CD14-positive monocyte (primary cell): Measurements from ENCODE around the gene IGF1R. TPM values are rescaled to one million over a fixed set of nuclear protein-coding genes. Genes with fewer than 3 reads are reported as not detected.

Source experiments
- DNase-seq, 3 donors: peaks; one replicate each; pipeline ENCODE4 v3.0.0-alpha.2; 2011 to 2022
- H2AFZ ChIP-seq: 2 replicates; pipeline ENCODE4 v1.6.0; 2012; ENCODE audit warnings: mild to moderate bottlenecking, low read depth, low read length, inconsistent platforms; ENCODE audit not compliant: insufficient read depth, poor library complexity, severe bottlenecking
- H3K27ac ChIP-seq, 2 donors: 1 replicate in 1 of 2; 2 replicates in 1 of 2; pipeline ENCODE4 v1.5.1; 2012 to 2013; ENCODE audit warnings: low read length in 2 of 2, control low read depth in 1 of 2, inconsistent platforms in 1 of 2, low read depth in 1 of 2, mild to moderate bottlenecking in 1 of 2
- H3K27me3 ChIP-seq, 2 donors: one replicate each; pipeline versions ENCODE4 v1.6.0 to v1.6.1; 2011 to 2013; ENCODE audit warnings: low read length in 2 of 2; ENCODE audit not compliant: control insufficient read depth in 2 of 2, insufficient read depth in 2 of 2
- H3K36me3 ChIP-seq, 2 donors: replicated peaks in 1 of 2; 1 replicate in 1 of 2; 2 replicates in 1 of 2; pipeline versions ENCODE4 v1.5.1 to v1.6.1; 2012 to 2013; ENCODE audit warnings: low read length in 2 of 2, control low read depth in 1 of 2, inconsistent platforms in 1 of 2, mild to moderate bottlenecking in 1 of 2; ENCODE audit not compliant: insufficient read depth in 2 of 2, control insufficient read depth in 1 of 2
- H3K4me1 ChIP-seq, 2 donors: 1 replicate in 1 of 2; 2 replicates in 1 of 2; pipeline versions ENCODE4 v1.5.1 to v1.6.1; 2012 to 2013; ENCODE audit warnings: low read length in 2 of 2, control low read depth in 1 of 2, inconsistent platforms in 1 of 2, mild to moderate bottlenecking in 1 of 2, moderate library complexity in 1 of 2; ENCODE audit not compliant: insufficient read depth in 2 of 2, control insufficient read depth in 1 of 2
- H3K4me2 ChIP-seq: replicated peaks from 2 replicates; pipeline ENCODE3; 2012; ENCODE audit warnings: low read length, moderate library complexity, mild to moderate bottlenecking; ENCODE audit not compliant: poor library complexity, severe bottlenecking; ENCODE audit errors: extremely low read depth
- H3K4me3 ChIP-seq, 3 experiments: fragments of 200-600 bp in 1 of 3; sonication (generic) in 1 of 3; replicated peaks in 1 of 3; 1 replicate in 2 of 3; 2 replicates in 1 of 3; pipeline ENCODE4 v1.5.1; 2011 to 2013; ENCODE audit warnings: low read length in 3 of 3, mild to moderate bottlenecking in 3 of 3, control low read depth in 2 of 3, low read depth in 2 of 3, inconsistent platforms in 1 of 3, moderate library complexity in 1 of 3
- H3K79me2 ChIP-seq: 2 replicates; pipeline ENCODE4 v1.6.0; 2012; ENCODE audit warnings: mild to moderate bottlenecking, control low read depth, inconsistent platforms, low read length, moderate library complexity; ENCODE audit not compliant: insufficient read depth
- H3K9ac ChIP-seq: 2 replicates; pipeline ENCODE4 v1.6.0; 2017; ENCODE audit warnings: low read length, mild to moderate bottlenecking; ENCODE audit not compliant: insufficient read depth, poor library complexity, severe bottlenecking
- H3K9me3 ChIP-seq, 2 donors: replicated peaks in 1 of 2; 1 replicate in 1 of 2; 2 replicates in 1 of 2; pipeline versions ENCODE4 v1.5.1 to v1.6.1; 2012 to 2013; ENCODE audit warnings: low read length in 2 of 2, control low read depth in 1 of 2; ENCODE audit not compliant: control insufficient read depth in 1 of 2, insufficient read depth in 1 of 2
- H4K20me1 ChIP-seq: 2 replicates; pipeline ENCODE4 v1.6.0; 2012; ENCODE audit warnings: mild to moderate bottlenecking, low read length, control low read depth, moderate library complexity; ENCODE audit not compliant: insufficient read depth
- H3K27ac Mint-ChIP-seq, 7 donors: one replicate each; pipeline ENCODE4 v1.8.0; 2020; ENCODE audit warnings: mild to moderate bottlenecking in 7 of 7, mixed read lengths in 7 of 7, moderate library complexity in 6 of 7, inconsistent platforms in 2 of 7
- H3K27me3 Mint-ChIP-seq, 3 donors: one replicate each; pipeline ENCODE4 v1.8.0; 2021 to 2022; ENCODE audit warnings: low read depth in 3 of 3, mild to moderate bottlenecking in 3 of 3, mixed read lengths in 3 of 3, moderate library complexity in 3 of 3, inconsistent platforms in 1 of 3
- H3K36me3 Mint-ChIP-seq, 2 donors: one replicate each; pipeline ENCODE4 v1.8.0; 2020; ENCODE audit warnings: mixed read lengths in 2 of 2, inconsistent platforms in 1 of 2, mild to moderate bottlenecking in 1 of 2
- H3K4me1 Mint-ChIP-seq: one replicate; pipeline ENCODE4 v1.8.0; 2020; ENCODE audit warnings: mild to moderate bottlenecking, mixed read lengths
- H3K4me3 Mint-ChIP-seq, 2 donors: one replicate each; pipeline ENCODE4 v1.8.0; 2020; ENCODE audit warnings: mild to moderate bottlenecking in 2 of 2, mixed read lengths in 2 of 2, moderate library complexity in 1 of 2
- H3K9me3 Mint-ChIP-seq, 7 donors: one replicate each; pipeline ENCODE4 v1.8.0; 2020 to 2022; ENCODE audit warnings: mixed read lengths in 7 of 7, mild to moderate bottlenecking in 6 of 7, moderate library complexity in 6 of 7, inconsistent platforms in 2 of 7
- WGBS: methylation state at CpG from one replicate; pipeline ENCODE4 v1.1.5; 2013; ENCODE audit warnings: missing lambda C conversion rate; ENCODE audit not compliant: insufficient coverage; 5-methylcytosine and 5-hydroxymethylcytosine counted together
- intact Hi-C, 2 donors: fragments of 100-400 bp; cut with micrococcal nuclease; formaldehyde crosslinking; loops; one replicate each; pipeline versions ENCODE4 v1.15.0 to v1.15.1; 2023
- polyA plus RNA-seq, 3 donors: library from polyadenylated mRNA; depleted of rRNA in 1 of 3; unstranded in 2 of 3; stranded (reverse) in 1 of 3; fragments of 300-500 nt in 2 of 3; fragments of >200 nt in 1 of 3; fragmentation: Illumina TruSeq in 2 of 3; gene quantifications; 1 replicate in 2 of 3; 2 replicates in 1 of 3; pipeline ENCODE4 v1.2.3, GENCODE V29; 2012 to 2021
- TF ChIP-seq, protein P1 (sequence below): fragments of 200-600 bp; IDR thresholded peaks from one replicate; pipeline ENCODE4 v1.8.0; 2022; ENCODE audit warnings: antibody characterized with exemption, mild to moderate bottlenecking

The IGF1R gene
- polyA plus RNA-seq, 3 donors = 0.35 to 4.9 (median 0.67) TPM

DNA sequence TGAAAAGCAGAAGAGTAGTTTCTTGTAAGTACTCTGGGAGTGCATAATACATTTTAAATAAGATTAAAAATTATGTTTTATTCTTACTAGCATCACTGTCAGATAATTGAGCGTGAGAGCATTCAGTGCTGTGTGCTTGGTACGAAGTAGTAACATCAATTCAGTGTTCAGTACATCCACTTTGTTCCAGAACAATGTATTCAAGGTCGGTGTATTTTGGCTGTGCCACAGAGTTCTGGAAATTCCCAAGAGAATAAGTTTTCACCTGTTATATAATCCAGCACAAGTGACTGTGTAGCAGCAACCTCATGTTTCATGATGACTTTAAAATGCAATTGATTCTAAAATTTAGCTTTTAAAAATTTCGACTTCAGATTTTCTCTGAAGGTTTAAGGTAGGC lies 130.6 kb downstream of the IGF1R start:
- no peak for DNase-seq
- no peak overlapping the region for H3K4me3 ChIP-seq
- Mint-ChIP-seq H3K27ac (no peak overlapping the region), H3K4me1 (peaks cover 26% of the 10 kb centered on the region), H3K36me3 (peaks cover 0 to 6% of the 10 kb centered on the region in 2 donors), H3K27me3 (peaks cover 0 to 3% (median 2%) of the 10 kb centered on the region in 3 donors), H3K4me3 (no peak overlapping the region), H3K9me3 (no peaks in the 10 kb centered on the region)
- H3K27me3 ChIP-seq = no peaks in the 10 kb centered on the region
- 85% methylated on average over 2 of the region's 4 CpGs for whole genome bisulfite sequencing
- peaks cover 8 to 12% of the 10 kb centered on the region in 2 donors for H3K4me1 ChIP-seq
- H4K20me1 ChIP-seq = peaks cover 56% of the 10 kb centered on the region
- H3K9me3 ChIP-seq = no peaks in the 10 kb centered on the region
- H3K27ac ChIP-seq = no peak overlapping the region
- H3K36me3 ChIP-seq = no peaks in the 10 kb centered on the region
- H3K4me2 ChIP-seq = no peak overlapping the region
- no peak overlapping the region for H2AFZ ChIP-seq
- TF ChIP-seq, protein P1, sequence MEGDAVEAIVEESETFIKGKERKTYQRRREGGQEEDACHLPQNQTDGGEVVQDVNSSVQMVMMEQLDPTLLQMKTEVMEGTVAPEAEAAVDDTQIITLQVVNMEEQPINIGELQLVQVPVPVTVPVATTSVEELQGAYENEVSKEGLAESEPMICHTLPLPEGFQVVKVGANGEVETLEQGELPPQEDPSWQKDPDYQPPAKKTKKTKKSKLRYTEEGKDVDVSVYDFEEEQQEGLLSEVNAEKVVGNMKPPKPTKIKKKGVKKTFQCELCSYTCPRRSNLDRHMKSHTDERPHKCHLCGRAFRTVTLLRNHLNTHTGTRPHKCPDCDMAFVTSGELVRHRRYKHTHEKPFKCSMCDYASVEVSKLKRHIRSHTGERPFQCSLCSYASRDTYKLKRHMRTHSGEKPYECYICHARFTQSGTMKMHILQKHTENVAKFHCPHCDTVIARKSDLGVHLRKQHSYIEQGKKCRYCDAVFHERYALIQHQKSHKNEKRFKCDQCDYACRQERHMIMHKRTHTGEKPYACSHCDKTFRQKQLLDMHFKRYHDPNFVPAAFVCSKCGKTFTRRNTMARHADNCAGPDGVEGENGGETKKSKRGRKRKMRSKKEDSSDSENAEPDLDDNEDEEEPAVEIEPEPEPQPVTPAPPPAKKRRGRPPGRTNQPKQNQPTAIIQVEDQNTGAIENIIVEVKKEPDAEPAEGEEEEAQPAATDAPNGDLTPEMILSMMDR = no peak
- peaks cover 31% of the 10 kb centered on the region for H3K79me2 ChIP-seq
- intact Hi-C loops = loop anchor here in 1 of 2 donors (5.0 kb wide), 1 partner anchor 278 kb away; no protein-coding TSS in a partner anchor
- H3K9ac ChIP-seq = no peak overlapping the region

DNA sequence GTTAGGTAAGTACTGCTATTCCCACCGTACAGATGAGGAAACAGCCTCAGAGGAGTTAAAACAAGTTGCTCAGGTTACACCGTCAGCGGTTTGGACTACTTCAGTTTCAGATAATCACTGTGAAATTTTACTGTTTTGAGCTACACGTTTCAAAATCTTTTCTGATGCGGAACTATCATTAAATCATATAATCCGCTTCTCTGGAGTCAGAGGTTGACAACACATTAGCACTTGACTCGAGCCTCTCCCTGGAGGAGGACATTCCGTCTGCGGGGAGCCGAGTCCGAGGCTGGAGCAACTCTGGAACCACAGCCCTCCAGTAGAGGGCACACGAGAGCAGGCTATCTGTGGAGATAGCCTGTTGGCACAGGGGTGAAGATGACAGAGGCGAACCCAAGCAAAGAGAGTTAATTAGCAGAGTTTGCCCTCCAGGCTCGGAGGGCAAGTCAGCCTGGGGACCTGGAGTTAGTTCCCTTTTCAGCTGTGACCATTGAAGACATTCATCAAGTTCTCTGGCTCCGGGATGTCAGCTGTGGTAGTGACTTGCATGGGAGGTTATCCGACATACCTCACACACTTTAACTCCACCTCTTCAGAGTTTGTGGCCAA lies 131.2 kb downstream of the IGF1R start:
- Mint-ChIP-seq H3K9me3 (no peaks in the 10 kb centered on the region), H3K27me3 (peaks cover 0 to 3% (median 2%) of the 10 kb centered on the region in 3 donors), H3K4me1 (peaks cover 20% of the 10 kb centered on the region), H3K27ac (peak overlapping the region in 4 of 7 donors; percentile 5 to 84 (median 58)), H3K36me3 (peaks cover 0 to 6% of the 10 kb centered on the region in 2 donors), H3K4me3 (peak overlapping the region; percentile 17 to 78)
- 17% methylated on average over 13 of the region's 16 CpGs for WGBS
- peaks cover 58% of the 10 kb centered on the region for H4K20me1 ChIP-seq
- intact Hi-C loops = loop anchor here in 1 of 2 donors (5.0 kb wide), 1 partner anchor 278 kb away; no protein-coding TSS in a partner anchor
- H3K4me2 ChIP-seq = peak overlapping the region; percentile 26
- no peaks in the 10 kb centered on the region for H3K36me3 ChIP-seq
- no peak overlapping the region for H2AFZ ChIP-seq
- TF ChIP-seq, protein P1 = peak; percentile 84
- H3K79me2 ChIP-seq = peaks cover 31% of the 10 kb centered on the region
- H3K27ac ChIP-seq = no peak overlapping the region
- H3K9ac ChIP-seq = no peak overlapping the region
- peaks cover 8 to 12% of the 10 kb centered on the region in 2 donors for H3K4me1 ChIP-seq
- no peaks in the 10 kb centered on the region for H3K27me3 ChIP-seq
- H3K9me3 ChIP-seq = no peaks in the 10 kb centered on the region
- peak; percentile 70 to 79 (median 75) for DNase-seq
- H3K4me3 ChIP-seq = no peak overlapping the region
